ENCODE results near the gene CYP4Z1.
"Not testable (repeated sequence)": the region's sequence is repeated elsewhere in the genome, so short reads cannot be mapped to it uniquely, and the experiment has no call there.

The CYP4Z1 gene

GRCh38 chr1:47067097-47067594 is at the start of gene CYP4Z1:
TSS of gene CYP4Z1 (plus strand) at chr1:47067231. CDS start at chr1:47067491, 260 bp downstream.
- no peak for DNase-seq (ENCODE audit: low read depth in 3 of 3)

GRCh38 chr1:47021070-47021469 is 46.0 kb upstream of the CYP4Z1 start:
- no peak for DNase-seq (ENCODE audit: low read depth in 3 of 3)

- no peak for DNase-seq (ENCODE audit: low read depth in 3 of 3)
Measured at GRCh38 chr1:47023268-47024140, 43.5 kb upstream of the CYP4Z1 start, which contains the start of gene CYP4X1. TSS of gene CYP4X1 (plus strand) at chr1:47023669. CDS start at chr1:47023818, 149 bp downstream.

DNA sequence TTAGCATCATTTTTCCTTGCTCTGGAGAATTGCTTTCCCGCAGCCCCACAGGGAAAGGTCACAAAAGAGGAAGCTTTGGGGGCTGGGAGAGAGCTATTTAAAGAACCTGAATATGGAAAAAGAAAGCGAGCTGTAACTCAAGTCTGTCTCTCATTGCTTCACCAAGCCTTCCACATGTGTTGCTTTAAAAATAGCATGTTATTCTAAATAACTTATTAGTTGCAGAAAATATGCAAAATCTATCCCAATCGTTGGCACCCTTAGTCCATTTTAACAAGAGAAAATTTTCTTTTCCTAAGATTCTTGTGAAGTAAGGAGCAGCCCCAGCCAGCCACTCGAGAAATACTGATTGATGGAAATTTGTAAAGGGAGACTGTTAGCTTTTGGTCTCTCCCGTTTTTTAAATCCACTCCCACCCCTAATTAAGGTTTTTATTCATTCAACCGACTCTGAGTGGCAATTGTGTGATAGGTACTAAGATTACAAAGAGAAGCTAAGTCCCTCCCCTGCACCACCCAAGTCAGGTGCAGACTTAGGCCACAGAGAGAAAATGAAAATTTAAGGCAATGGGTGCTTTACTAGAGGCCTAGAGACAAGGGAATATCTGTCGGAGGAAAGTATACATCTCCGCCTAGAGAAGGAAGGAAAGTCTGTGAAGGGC is 42.8 kb upstream of the CYP4Z1 start:
- no peak for DNase-seq (ENCODE audit: low read depth in 3 of 3)

- no peak for DNase-seq (ENCODE audit: low read depth in 3 of 3)
Measured at GRCh38 chr1:47030170-47030805, 36.7 kb upstream of the CYP4Z1 start.

DNA sequence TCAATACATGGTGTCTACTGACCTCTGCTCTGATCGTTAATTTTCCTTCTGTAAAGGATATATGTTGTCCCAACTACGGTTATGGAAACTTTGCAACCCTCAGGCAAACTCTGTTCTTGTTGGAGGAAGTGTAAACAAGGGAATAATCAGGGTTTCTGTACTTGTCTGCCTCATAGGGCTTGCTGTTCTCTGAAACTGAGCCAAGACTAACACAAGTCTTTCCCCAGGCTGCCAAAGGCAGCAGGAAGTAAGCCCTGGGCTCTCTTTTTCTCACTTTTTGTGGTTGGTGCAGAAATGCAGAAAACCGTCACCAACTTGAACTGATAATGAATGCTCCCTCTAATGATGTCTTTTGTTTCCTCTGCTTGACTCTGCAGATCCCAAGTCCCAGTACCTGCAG is 36.0 kb upstream of the CYP4Z1 start:
- DNase-seq (ENCODE audit: low read depth in 3 of 3) = no peak

GRCh38 chr1:47031585-47031984 is 35.4 kb upstream of the CYP4Z1 start:
- no peak for DNase-seq (ENCODE audit: low read depth in 3 of 3)

DNA sequence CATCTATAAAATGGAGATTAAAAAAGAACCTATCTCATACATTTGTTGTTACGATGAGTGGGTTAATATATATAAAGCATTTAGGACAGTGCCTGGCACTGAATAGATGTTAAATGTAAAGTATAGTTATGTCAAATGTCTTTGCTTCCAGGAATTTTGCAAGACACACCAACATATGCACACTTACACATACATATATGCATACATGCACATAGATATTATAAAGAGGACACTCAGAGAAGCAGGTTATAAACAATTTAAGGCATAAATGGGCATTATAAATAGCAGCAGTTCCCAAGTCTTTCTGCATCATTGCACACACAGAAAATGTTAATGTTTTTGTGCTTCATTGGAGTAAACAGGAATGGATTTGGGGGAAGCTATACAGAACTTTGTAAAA is 30.3 kb upstream of the CYP4Z1 start:
- no peak for DNase-seq (ENCODE audit: low read depth in 3 of 3)

DNA sequence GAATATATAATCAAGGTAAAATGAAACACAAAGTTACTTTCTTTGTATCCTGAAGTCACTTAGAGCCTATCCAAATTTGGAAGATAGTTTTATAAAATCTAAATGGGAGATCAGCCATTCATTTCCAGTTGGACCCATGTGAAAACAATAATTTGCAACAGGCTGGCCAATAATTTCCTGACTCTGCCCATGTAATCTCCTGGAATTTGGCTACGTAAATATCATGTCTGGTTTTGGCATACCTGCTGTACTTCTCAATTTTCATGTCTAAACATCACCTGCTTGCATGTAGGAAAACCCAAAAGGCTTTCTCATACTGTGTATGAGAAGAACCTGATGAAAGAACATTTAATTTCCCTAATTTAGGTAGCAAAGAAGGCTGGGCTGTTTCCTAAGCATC is 7.7 kb upstream of the CYP4Z1 start:
- no peak for DNase-seq (ENCODE audit: low read depth in 3 of 3)

DNA sequence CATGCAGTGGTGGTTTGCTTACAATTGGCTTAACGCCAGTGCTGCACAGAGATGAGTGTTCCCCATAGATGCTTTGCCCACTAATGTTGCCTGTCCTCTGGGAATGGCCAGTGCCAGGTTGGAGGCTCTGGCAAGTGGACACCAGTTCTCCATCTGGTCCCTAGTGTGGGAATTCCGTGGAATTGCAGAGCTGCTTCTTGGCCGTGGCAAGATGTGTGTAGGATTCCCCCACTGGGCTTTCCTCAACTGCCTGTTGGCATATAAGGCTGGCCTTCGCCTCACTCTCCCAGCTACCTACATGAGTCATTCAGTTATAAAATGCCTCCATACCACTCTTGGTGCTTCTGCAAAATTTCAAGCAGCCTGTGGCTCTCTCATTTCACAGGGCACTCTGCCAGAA is 2.0 kb downstream of the CYP4Z1 start:
- DNase-seq (ENCODE audit: low read depth in 3 of 3) = not testable (repeated sequence)

DNA sequence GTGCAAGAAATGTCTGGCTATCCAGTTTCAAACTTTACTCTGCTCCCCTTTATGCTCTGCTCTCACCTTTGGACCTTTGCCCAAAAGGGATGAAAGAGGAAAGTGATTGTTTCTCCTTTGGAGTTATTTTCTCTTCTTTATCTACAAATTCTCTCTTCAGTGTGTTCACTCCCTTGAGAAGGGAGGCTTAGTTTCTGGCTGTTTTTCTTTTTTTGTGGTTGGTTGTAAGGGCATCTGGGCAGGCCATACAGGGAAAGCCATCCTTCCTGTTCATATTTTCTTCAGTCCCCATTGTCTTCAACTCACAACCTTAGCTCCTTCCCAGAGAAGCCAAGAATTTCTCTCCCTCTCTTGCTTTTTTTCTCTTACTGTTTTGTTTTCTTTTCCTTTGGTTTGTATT is 2.5 kb downstream of the CYP4Z1 start:
- DNase-seq (ENCODE audit: low read depth in 3 of 3) = not testable (repeated sequence)

- DNase-seq (ENCODE audit: low read depth in 3 of 3) = not testable (repeated sequence)
Measured at GRCh38 chr1:47089356-47089755, 22.3 kb downstream of the CYP4Z1 start.

DNA sequence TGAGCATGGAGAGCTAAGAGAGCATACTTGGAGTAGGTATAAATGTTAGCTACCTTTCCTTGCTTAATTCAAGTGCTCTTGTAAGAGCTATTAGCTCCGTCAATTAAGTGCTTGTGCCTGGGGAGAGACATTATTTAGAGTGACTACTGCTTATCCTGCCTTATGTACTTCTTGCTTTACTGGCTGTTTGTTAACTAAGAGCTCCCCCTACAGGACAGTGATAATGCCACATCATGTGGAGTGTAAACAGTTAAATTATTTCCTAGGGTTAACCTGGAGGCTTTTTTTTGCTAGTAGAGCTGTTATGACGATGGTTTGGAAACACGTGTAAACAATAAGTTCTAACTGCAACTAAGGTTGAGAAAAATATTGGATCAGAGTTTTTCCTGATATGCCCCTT is 24.4 kb downstream of the CYP4Z1 start:
- not testable (repeated sequence) for DNase-seq (ENCODE audit: low read depth in 3 of 3)

DNA sequence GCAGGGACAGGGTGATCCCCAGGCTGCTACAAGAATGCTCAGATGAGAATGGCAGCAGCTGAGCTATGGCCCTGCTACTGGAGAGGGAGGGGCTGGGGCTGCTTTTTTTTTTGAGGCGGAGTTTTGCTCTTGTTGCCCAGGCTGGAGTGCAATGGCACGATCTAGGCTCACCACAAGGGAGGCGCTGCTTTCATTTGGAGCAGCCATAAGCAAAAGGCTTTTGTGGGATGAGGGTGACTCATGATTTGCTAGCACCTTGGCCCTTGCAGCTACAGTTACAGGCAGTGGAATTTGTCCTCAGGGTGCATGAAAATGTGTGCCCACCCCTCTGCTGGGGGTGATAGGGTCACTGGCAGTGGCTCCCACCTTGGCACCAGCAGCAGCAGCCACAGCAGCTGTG is 37.8 kb downstream of the CYP4Z1 start:
- DNase-seq (ENCODE audit: low read depth in 3 of 3) = no peak

DNA sequence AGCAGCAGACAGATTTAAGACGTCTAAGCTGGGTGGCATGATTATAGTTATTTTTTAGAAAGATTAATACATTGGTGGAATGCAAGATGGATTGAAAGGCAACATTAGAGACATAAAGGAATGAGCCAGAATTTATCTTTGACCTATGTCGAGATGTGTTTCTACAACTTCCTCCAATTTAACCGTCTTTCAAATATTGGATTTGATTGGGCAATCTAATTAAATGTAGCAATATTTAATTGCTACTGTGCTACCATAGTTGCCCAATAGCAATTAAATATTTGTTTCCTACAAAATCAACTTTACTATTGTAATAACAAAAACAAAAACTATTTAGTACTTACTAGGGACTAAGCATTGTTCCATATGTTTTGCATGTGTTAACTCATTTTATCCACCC is 39.8 kb downstream of the CYP4Z1 start:
- no peak for DNase-seq (ENCODE audit: low read depth in 3 of 3)

DNA sequence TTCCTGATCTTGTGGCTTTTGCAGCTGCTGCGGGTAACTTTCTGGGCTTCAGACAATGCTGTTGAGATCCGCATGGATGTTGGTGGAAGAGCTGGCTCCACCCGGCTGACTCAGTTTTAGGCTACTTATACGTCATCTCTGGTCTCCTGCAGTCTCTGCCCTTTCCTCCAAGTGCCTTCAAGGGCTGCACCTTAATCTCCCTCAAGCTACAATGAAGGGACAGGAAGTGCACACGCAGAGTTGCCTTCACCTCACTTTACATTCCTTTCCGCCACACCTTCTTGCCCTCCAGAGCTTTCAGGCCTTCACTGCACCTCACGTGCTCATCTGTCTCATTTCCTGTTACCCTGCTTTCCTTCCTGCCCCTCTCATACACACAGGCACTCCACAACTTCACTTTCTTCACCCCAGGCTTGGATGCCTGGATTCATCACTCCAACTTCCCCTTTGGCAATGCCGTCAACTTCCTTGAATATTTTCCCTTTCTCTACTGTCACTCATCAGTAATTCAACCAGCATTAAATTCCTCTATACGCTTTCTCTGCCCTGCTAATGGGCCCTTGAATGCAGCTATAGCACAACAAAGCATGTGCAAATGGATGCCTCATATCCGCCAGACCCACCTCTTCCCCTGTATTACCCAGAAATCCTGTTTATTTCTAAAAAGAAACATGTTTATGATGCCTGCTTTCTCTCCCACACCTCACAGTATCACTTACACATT is 41.0 kb downstream of the CYP4Z1 start:
- DNase-seq (ENCODE audit: low read depth in 3 of 3) = not testable (repeated sequence)

DNA sequence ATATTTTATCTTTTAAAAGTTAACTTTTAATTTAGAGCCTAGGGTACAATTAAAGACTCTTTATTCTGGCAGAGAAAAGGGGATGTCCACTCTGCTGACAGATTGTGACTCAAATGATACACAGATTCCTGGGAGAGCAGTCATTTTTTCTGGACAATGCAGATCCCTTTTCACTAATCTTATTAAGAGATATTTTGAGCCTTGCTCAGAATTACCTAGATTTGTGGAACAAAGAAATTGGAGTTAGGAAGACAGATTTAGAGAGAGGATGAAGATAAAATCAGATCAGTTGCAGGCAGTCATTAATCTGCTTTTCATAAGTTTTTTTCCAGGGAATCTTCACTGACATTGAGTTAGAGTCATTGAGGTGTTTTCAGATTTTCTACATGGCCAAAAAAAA is 42.5 kb downstream of the CYP4Z1 start:
- DNase-seq (ENCODE audit: low read depth in 3 of 3) = not testable (repeated sequence)

DNA sequence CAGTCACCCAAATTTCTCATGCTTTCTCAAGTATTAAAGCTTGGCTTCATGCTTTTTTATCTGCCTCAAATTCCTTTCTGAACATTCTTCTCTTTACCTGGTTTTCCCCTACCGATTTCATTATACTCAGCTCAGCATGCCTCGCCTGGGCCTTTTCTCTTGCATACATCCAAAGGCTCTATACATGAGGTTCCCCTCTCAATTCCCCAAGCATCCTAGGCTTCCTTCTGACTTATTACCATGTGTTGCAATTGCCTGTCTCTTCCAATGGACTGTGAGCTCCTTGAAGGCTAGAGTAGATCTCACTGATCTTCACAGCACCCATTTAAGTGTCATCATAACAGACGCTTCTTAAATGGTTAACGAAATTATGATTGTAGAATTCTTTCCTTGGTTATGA is 46.1 kb downstream of the CYP4Z1 start:
- DNase-seq (ENCODE audit: low read depth in 3 of 3) = no peak

- not testable (repeated sequence) for DNase-seq (ENCODE audit: low read depth in 3 of 3)
Measured at GRCh38 chr1:47121039-47121438, 54.0 kb downstream of the CYP4Z1 start.

- DNase-seq (ENCODE audit: low read depth in 3 of 3) = not testable (repeated sequence)
Measured at GRCh38 chr1:47124834-47125233, 57.8 kb downstream of the CYP4Z1 start.

GRCh38 chr1:47126997-47127396 is 60.0 kb downstream of the CYP4Z1 start:
- DNase-seq (ENCODE audit: low read depth in 3 of 3) = not testable (repeated sequence)

DNA sequence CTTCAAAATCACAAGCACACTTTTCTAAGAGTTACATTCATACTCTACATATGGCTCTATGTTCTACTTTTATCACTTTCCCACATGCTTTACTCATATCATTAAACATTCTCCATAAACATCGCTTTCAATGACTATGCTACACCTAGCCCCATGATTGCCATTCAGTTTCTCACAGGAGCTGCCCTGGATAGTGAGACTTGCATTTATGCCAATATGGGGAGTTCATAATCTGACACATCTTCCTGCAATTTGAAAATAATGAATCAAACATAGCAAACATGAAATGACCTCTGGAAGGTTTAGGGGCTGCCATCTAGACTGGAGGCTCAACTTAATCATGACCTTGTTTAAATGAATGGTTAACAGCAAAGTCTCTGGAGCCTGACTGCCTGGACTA is 61.2 kb downstream of the CYP4Z1 start:
- no peak for DNase-seq (ENCODE audit: low read depth in 3 of 3)

Measured in stimulated activated CD4-positive, alpha-beta T cell treated with anti-CD3 and anti-CD28 coated beads, TNF-alpha, amount 100 ng/mL, for 4 hours (primary cell).